HG03520 (cell line): Measurements from ENCODE around the gene RAB6B.

Experiments
- ATAC-seq: cut with Tn5 transposase; IDR thresholded peaks from one replicate; pipeline ENCODE4 v1.9.1; 2021; ENCODE audit warnings: mild to moderate bottlenecking, moderate library complexity; ENCODE audit not compliant: unreplicated experiment

RAB6B gene

GRCh38 chr3:133931084-133931483 is 35.4 kb upstream of the RAB6B start:
- ATAC-seq, result no peak

GRCh38 chr3:133930341-133930933 is 34.8 kb upstream of the RAB6B start:
- ATAC-seq, result no peak

- ATAC-seq, result no peak
Observed at GRCh38 chr3:133928903-133929607, 33.4 kb upstream of the RAB6B start.

GRCh38 chr3:133928136-133928893 is 32.6 kb upstream of the RAB6B start:
- ATAC-seq, result peak; percentile 12

GRCh38 chr3:133927540-133928066 is 31.9 kb upstream of the RAB6B start:
- ATAC-seq, result peak; percentile 63

- ATAC-seq, result peak; percentile 17
Observed at GRCh38 chr3:133926736-133927539, 31.3 kb upstream of the RAB6B start.

- ATAC-seq, result no peak
Observed at GRCh38 chr3:133925960-133926735, 30.5 kb upstream of the RAB6B start.

GRCh38 chr3:133924041-133924440 is 28.4 kb upstream of the RAB6B start:
- no peak for ATAC-seq

- ATAC-seq, result no peak
Observed at GRCh38 chr3:133921592-133921991, 25.9 kb upstream of the RAB6B start.

- no peak for ATAC-seq
Observed at GRCh38 chr3:133917144-133917543, 21.5 kb upstream of the RAB6B start.

GRCh38 chr3:133915685-133916658 is 20.3 kb upstream of the RAB6B start:
- ATAC-seq, result no peak

GRCh38 chr3:133914839-133915600 is 19.3 kb upstream of the RAB6B start:
- ATAC-seq, result no peak

- ATAC-seq, result no peak
Observed at GRCh38 chr3:133910422-133910821, 14.7 kb upstream of the RAB6B start.

- ATAC-seq, result no peak
Observed at GRCh38 chr3:133905376-133905775, 9.7 kb upstream of the RAB6B start.

GRCh38 chr3:133901847-133902246 is 6.2 kb upstream of the RAB6B start:
- no peak for ATAC-seq

GRCh38 chr3:133901083-133901482 is 5.4 kb upstream of the RAB6B start:
- no peak for ATAC-seq

- no peak for ATAC-seq
Observed at GRCh38 chr3:133899311-133899710, 3.6 kb upstream of the RAB6B start.

GRCh38 chr3:133897547-133897946 is 1.9 kb upstream of the RAB6B start:
- no peak for ATAC-seq
